Liver (tissue), 3 donors: ENCODE measurements around the gene PAPOLG.

Experiments used
- ATF3 ChIP-seq: IDR thresholded peaks from 2 replicates; pipeline ENCODE4 v1.6.1; 2016; ENCODE audit warnings: antibody characterized with exemption
- CTCF ChIP-seq: fragments of 150-350 bp; IDR thresholded peaks from 2 replicates; pipeline ENCODE4 v1.5.1; 2017; ENCODE audit warnings: improper control_type of control experiment, low read depth, low read length; ENCODE audit not compliant: missing input control
- EGR1 ChIP-seq, 2 donors: IDR thresholded peaks; 2 replicates each; pipeline ENCODE4 v1.6.1; 2016 to 2018; ENCODE audit warnings: antibody characterized with exemption in 2 of 2, low read depth in 2 of 2
- HNF4A ChIP-seq, 2 donors: conservative IDR thresholded peaks; 2 replicates each; pipeline ENCODE4 v1.6.1; 2016; ENCODE audit warnings: antibody characterized with exemption in 2 of 2, mild to moderate bottlenecking in 2 of 2
- MAX ChIP-seq: IDR thresholded peaks from 2 replicates; pipeline ENCODE4 v1.6.1; 2016; ENCODE audit warnings: antibody characterized with exemption
- TAF1 ChIP-seq: conservative IDR thresholded peaks from 2 replicates; pipeline ENCODE4 v1.6.1; 2016; ENCODE audit warnings: antibody characterized with exemption, mild to moderate bottlenecking
- donor health status: healthy.
- donor health status: healthy.

GRCh38 chr2:60827369-60827768, 71.3 kb downstream of the PAPOLG start:
- TF ChIP-seq HNF4A (conservative IDR thresholded peaks at IDR 0.05) (no peak), MAX (no peak), CTCF (no peak), EGR1 (IDR thresholded peaks at IDR 0.05; ENCODE audit: low read depth in 2 of 2) (no peak), TAF1 (no peak), ATF3 (no peak)
